Gastrocnemius medialis (tissue), 4 donors: Measurements from ENCODE around the gene ECEL1.

Source experiments
- CTCF ChIP-seq, 5 experiments: fragments of 450-650 bp in 3 of 5; fragments of 200-600 bp in 2 of 5; sonication (generic) in 2 of 5; IDR thresholded peaks in 4 of 5; conservative IDR thresholded peaks in 1 of 5; 1 replicate in 4 of 5; 2 replicates in 1 of 5; pipeline ENCODE4 v1.5.1; 2016 to 2019; ENCODE audit warnings: antibody characterized with exemption in 5 of 5, mild to moderate bottlenecking in 3 of 5, moderate library complexity in 3 of 5
- POLR2A ChIP-seq, 2 donors: fragments of 450-650 bp; IDR thresholded peaks; one replicate each; pipeline ENCODE4 v1.6.1; 2017; ENCODE audit warnings: antibody characterized with exemption in 2 of 2, mild to moderate bottlenecking in 2 of 2, moderate library complexity in 2 of 2

DNA sequence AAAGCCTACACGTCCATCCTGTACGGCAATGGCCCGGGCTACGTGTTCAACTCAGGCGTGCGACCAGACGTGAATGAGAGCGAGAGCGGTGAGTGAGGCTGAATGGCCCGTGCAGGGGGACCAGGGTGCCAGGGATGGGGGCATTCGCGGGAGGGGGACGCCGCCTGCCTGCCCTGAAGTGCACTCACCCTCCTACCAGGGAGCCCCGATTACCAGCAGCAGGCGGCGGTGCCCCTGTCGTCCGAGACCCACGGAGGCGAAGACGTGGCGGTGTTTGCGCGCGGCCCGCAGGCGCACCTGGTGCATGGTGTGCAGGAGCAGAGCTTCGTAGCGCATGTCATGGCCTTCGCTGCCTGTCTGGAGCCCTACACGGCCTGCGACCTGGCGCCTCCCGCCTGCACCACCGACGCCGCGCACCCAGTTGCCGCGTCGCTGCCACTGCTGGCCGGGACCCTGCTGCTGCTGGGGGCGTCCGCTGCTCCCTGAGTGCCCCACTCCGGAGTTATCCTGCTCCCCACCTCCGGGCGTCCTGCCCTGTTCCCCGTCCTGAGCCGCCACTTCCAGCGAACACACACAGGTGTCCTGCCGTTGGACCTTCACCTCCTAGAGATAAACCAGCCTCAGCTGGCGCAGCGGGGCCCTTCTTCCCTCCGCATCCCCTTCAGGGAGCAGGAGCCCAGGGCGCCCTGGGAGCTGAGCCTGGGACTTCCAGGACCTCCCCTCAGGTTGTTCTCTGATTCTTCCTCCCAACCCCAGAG, 28.8 kb downstream of the ECEL1 start:
- no peak for TF ChIP-seq POLR2A (IDR thresholded peaks at IDR 0.05)
- no peak for TF ChIP-seq CTCF (IDR thresholded peaks at IDR 0.05 in 4 of 5, conservative IDR thresholded peaks at IDR 0.05 in 1 of 5)
